Common myeloid progenitor, CD34-positive (primary cell): Measurements from ENCODE around the gene MTHFD1L.

ENCODE experiments used
- CTCF ChIA-PET: fragments of 350-600 bp; sonication (Branson Sonifier 250); formaldehyde crosslinking; loops from one replicate; lab custom pipeline; 2021; ENCODE audit warnings: antibody characterized with exemption; lab: Charles Lee
- POLR2A ChIA-PET: fragments of 350-600 bp; sonication (Branson Sonifier 250); formaldehyde crosslinking; loops from one replicate; lab custom pipeline; 2021; ENCODE audit warnings: antibody characterized with exemption; lab: Charles Lee
- DNase-seq, 3 donors: peaks; one replicate each; pipeline versions ENCODE4 v3.0.0 to v3.0.0-alpha.2; 2013
- H3K27ac ChIP-seq, 2 experiments: 1 replicate in 1 of 2; 2 replicates in 1 of 2; pipeline ENCODE4 v1.7.0; 2013; ENCODE audit warnings: inconsistent platforms in 2 of 2, low read length in 2 of 2, mild to moderate bottlenecking in 2 of 2, low read depth in 1 of 2, moderate library complexity in 1 of 2; ENCODE audit not compliant: severe bottlenecking in 2 of 2, insufficient read depth in 1 of 2, poor library complexity in 1 of 2
- H3K27me3 ChIP-seq, 5 experiments: replicated peaks in 2 of 5; 1 replicate in 3 of 5; 2 replicates in 2 of 5; pipeline versions ENCODE4 v1.6.1 to v1.7.0; 2013; ENCODE audit warnings: low read length in 4 of 5, mild to moderate bottlenecking in 2 of 5, moderate library complexity in 2 of 5, inconsistent platforms in 1 of 5; ENCODE audit not compliant: insufficient read depth in 5 of 5, control insufficient read depth in 4 of 5
- H3K36me3 ChIP-seq, 4 experiments: 1 replicate in 2 of 4; 2 replicates in 2 of 4; pipeline versions ENCODE4 v1.6.1 to v1.7.0; 2013; ENCODE audit warnings: low read length in 3 of 4, control low read depth in 1 of 4, mild to moderate bottlenecking in 1 of 4; ENCODE audit not compliant: control insufficient read depth in 4 of 4, insufficient read depth in 4 of 4
- H3K4me1 ChIP-seq, 4 experiments: 1 replicate in 3 of 4; 2 replicates in 1 of 4; pipeline versions ENCODE4 v1.6.1 to v1.7.1; 2013; ENCODE audit warnings: low read length in 3 of 4, mild to moderate bottlenecking in 3 of 4, control low read depth in 1 of 4, inconsistent platforms in 1 of 4, moderate library complexity in 1 of 4; ENCODE audit not compliant: control insufficient read depth in 4 of 4, insufficient read depth in 4 of 4; ENCODE audit errors: control extremely low read depth in 1 of 4
- H3K4me3 ChIP-seq, 7 experiments: 1 replicate in 4 of 7; 2 replicates in 3 of 7; pipeline versions ENCODE4 v1.5.1 to v1.7.0; 2013; ENCODE audit warnings: mild to moderate bottlenecking in 7 of 7, low read length in 6 of 7, moderate library complexity in 6 of 7, inconsistent platforms in 2 of 7, low read depth in 2 of 7, control low read depth in 1 of 7; ENCODE audit not compliant: insufficient read depth in 4 of 7, control insufficient read depth in 1 of 7; ENCODE audit errors: extremely low read depth in 1 of 7
- H3K9me3 ChIP-seq, 5 experiments: 1 replicate in 4 of 5; 2 replicates in 1 of 5; pipeline versions ENCODE4 v1.6.1 to v1.7.1; 2013; ENCODE audit warnings: low read length in 4 of 5, mild to moderate bottlenecking in 2 of 5, inconsistent platforms in 1 of 5, low read depth in 1 of 5, moderate library complexity in 1 of 5; ENCODE audit not compliant: control insufficient read depth in 4 of 5, insufficient read depth in 2 of 5; ENCODE audit errors: control extremely low read depth in 1 of 5
- WGBS: methylation state at CpG from one replicate; pipeline ENCODE4 v1.1.5; 2013; ENCODE audit not compliant: insufficient coverage; 5-methylcytosine and 5-hydroxymethylcytosine counted together

MTHFD1L gene

GRCh38 chr6:150883521-150883920 lies 18.0 kb downstream of the MTHFD1L start:
- H3K36me3 ChIP-seq: peaks cover 9 to 52% (median 25%) of the 10 kb centered on the region in 4 experiments
- no peaks in the 10 kb centered on the region for H3K9me3 ChIP-seq
- H3K27me3 ChIP-seq: no peaks in the 10 kb centered on the region
- no peak for DNase-seq
- no peak overlapping the region for H3K4me3 ChIP-seq
- no peaks in the 10 kb centered on the region for H3K4me1 ChIP-seq
- H3K27ac ChIP-seq: no peak overlapping the region
- WGBS: 100% methylated on average over 1 of the region's 3 CpGs
- POLR2A ChIA-PET: interaction anchor here (1.2 kb wide), 1 partner anchor 14 kb away, joined by 3 read pairs; no protein-coding TSS in a partner anchor
- CTCF ChIA-PET: no interaction called here

- no peaks in the 10 kb centered on the region for H3K4me1 ChIP-seq
- WGBS: 95% methylated on average over 4 of the region's 7 CpGs
- DNase-seq: no peak
- ChIA-PET POLR2A (no interaction called here), CTCF (interaction anchor here (0.8 kb wide), 1 partner anchor 9 kb away, joined by 3 read pairs; no protein-coding TSS in a partner anchor)
- H3K9me3 ChIP-seq: no peaks in the 10 kb centered on the region
- H3K27me3 ChIP-seq: no peaks in the 10 kb centered on the region
- H3K4me3 ChIP-seq: no peak overlapping the region
- no peak overlapping the region for H3K27ac ChIP-seq
- H3K36me3 ChIP-seq: peaks cover 9 to 60% (median 33%) of the 10 kb centered on the region in 4 experiments
Measured at GRCh38 chr6:150886155-150886554, 20.7 kb downstream of the MTHFD1L start.

- H3K4me3 ChIP-seq: no peak overlapping the region
- ChIA-PET CTCF (interaction anchor here (10.8 kb wide), 1 partner anchor 441 kb away, joined by 260 read pairs; no protein-coding TSS in a partner anchor), POLR2A (interaction anchor here (0.7 kb wide), 1 partner anchor 22 kb away, joined by 3 read pairs; no protein-coding TSS in a partner anchor)
- H3K9me3 ChIP-seq: no peaks in the 10 kb centered on the region
- H3K27ac ChIP-seq: no peak overlapping the region
- peaks cover 9 to 72% (median 35%) of the 10 kb centered on the region in 4 experiments for H3K36me3 ChIP-seq
- WGBS: 100% methylated on average over 1 of the region's 3 CpGs
- DNase-seq: no peak
- no peaks in the 10 kb centered on the region for H3K27me3 ChIP-seq
- H3K4me1 ChIP-seq: no peaks in the 10 kb centered on the region
Measured at GRCh38 chr6:150887978-150888563, 22.6 kb downstream of the MTHFD1L start.

GRCh38 chr6:150890346-150890745 lies 24.8 kb downstream of the MTHFD1L start:
- H3K27ac ChIP-seq: no peak overlapping the region
- no peaks in the 10 kb centered on the region for H3K27me3 ChIP-seq
- H3K4me1 ChIP-seq: peaks cover 0 to 3% (median 0%) of the 10 kb centered on the region in 4 experiments
- ChIA-PET CTCF (interaction anchor here (0.6 to 10.8 kb wide), 8 partner anchors 11 to 439 kb away, joined by 3 to 260 read pairs (median 6); no protein-coding TSS in a partner anchor), POLR2A (interaction anchor here (0.6 kb wide), 1 partner anchor 489 kb away, joined by 3 read pairs; no protein-coding TSS in a partner anchor)
- no peak for DNase-seq
- WGBS: 96% methylated on average over 12 of the region's 13 CpGs
- no peak overlapping the region for H3K4me3 ChIP-seq
- H3K36me3 ChIP-seq: peaks cover 3 to 72% (median 28%) of the 10 kb centered on the region in 4 experiments
- no peaks in the 10 kb centered on the region for H3K9me3 ChIP-seq

- CTCF ChIA-PET: interaction anchor here (0.5 to 10.8 kb wide), 21 partner anchors 9 to 557 kb away, joined by 3 to 260 read pairs (median 4); partner anchors contain the start of gene MTHFD1L
- POLR2A ChIA-PET: no interaction called here
- peak; percentile 57 to 83 (median 73) for DNase-seq
- Histone ChIP-seq H3K27me3 (no peaks in the 10 kb centered on the region), H3K36me3 (peaks cover 4 to 66% (median 25%) of the 10 kb centered on the region in 4 experiments), H3K4me1 (peaks cover 0 to 3% (median 0%) of the 10 kb centered on the region in 4 experiments), H3K27ac (no peak overlapping the region), H3K4me3 (no peak overlapping the region), H3K9me3 (no peaks in the 10 kb centered on the region)
- 39% methylated on average over 5 of the region's 7 CpGs for WGBS
Measured at GRCh38 chr6:150891888-150892485, 26.5 kb downstream of the MTHFD1L start.

GRCh38 chr6:150894191-150894744 lies 28.8 kb downstream of the MTHFD1L start:
- POLR2A ChIA-PET: interaction anchor here (0.6 kb wide), 1 partner anchor 454 kb away, joined by 3 read pairs; no protein-coding TSS in a partner anchor
- no peak overlapping the region for H3K27ac ChIP-seq
- H3K4me1 ChIP-seq: peaks cover 0 to 9% (median 3%) of the 10 kb centered on the region in 4 experiments
- no peak overlapping the region for H3K4me3 ChIP-seq
- H3K9me3 ChIP-seq: no peaks in the 10 kb centered on the region
- no peaks in the 10 kb centered on the region for H3K27me3 ChIP-seq
- WGBS: 93% methylated on average over 6 of the region's 8 CpGs
- peaks cover 2 to 56% (median 16%) of the 10 kb centered on the region in 4 experiments for H3K36me3 ChIP-seq
- no peak for DNase-seq
- CTCF ChIA-PET: interaction anchor here (1.1 to 10.8 kb wide), 5 partner anchors 9 to 435 kb away, joined by 3 to 260 read pairs (median 4); no protein-coding TSS in a partner anchor
